ENCODE measurements around the gene KRT23.

Gene KRT23

GRCh38 chr17:40937384-40937819 lies at the start of gene KRT23:
TSS of gene KRT23 (minus strand) at chr17:40937646. CDS start at chr17:40936603, 1,043 bp downstream.
- no peak for DNase-seq

GRCh38 chr17:40986920-40987319 lies 49.5 kb upstream of the KRT23 start:
- DNase-seq, result no peak

- DNase-seq, result no peak
These were observed 46.8 kb upstream of the KRT23 start, which contains the start of gene KRT40 for GRCh38 chr17:40984226-40984625. TSS of gene KRT40 (minus strand) at chr17:40984326. CDS start at chr17:40984273, 53 bp downstream.

GRCh38 chr17:40981115-40981514 lies 43.7 kb upstream of the KRT23 start:
- no peak for DNase-seq

- DNase-seq, result no peak
These were observed 43.1 kb upstream of the KRT23 start for GRCh38 chr17:40980596-40980995.

- no peak for DNase-seq
These were observed 42.7 kb upstream of the KRT23 start for GRCh38 chr17:40980117-40980516.

- no peak for DNase-seq
These were observed 41.2 kb upstream of the KRT23 start for GRCh38 chr17:40978575-40979151.

GRCh38 chr17:40975516-40975915 lies 38.1 kb upstream of the KRT23 start:
- no peak for DNase-seq

GRCh38 chr17:40974366-40974765 lies 36.9 kb upstream of the KRT23 start:
- DNase-seq, result no peak

- no peak for DNase-seq
These were observed 30.1 kb upstream of the KRT23 start for GRCh38 chr17:40967582-40967981.

GRCh38 chr17:40966848-40967247 lies 29.4 kb upstream of the KRT23 start, which contains the start of gene KRT39:
TSS of gene KRT39 (minus strand) at chr17:40966948. CDS start at chr17:40966856, 92 bp downstream.
- no peak for DNase-seq

GRCh38 chr17:40963838-40964237 lies 26.4 kb upstream of the KRT23 start:
- DNase-seq, result no peak

GRCh38 chr17:40962059-40962561 lies 24.7 kb upstream of the KRT23 start:
- no peak for DNase-seq

GRCh38 chr17:40961591-40961990 lies 24.1 kb upstream of the KRT23 start:
- DNase-seq, result no peak

GRCh38 chr17:40960144-40960543 lies 22.7 kb upstream of the KRT23 start:
- DNase-seq, result no peak

GRCh38 chr17:40958086-40958953 lies 20.9 kb upstream of the KRT23 start:
- DNase-seq, result no peak

- DNase-seq, result no peak
These were observed 19.2 kb upstream of the KRT23 start for GRCh38 chr17:40956401-40957254.

- DNase-seq, result no peak
These were observed 16.4 kb upstream of the KRT23 start for GRCh38 chr17:40953881-40954280.

- no peak for DNase-seq
These were observed 15.2 kb upstream of the KRT23 start for GRCh38 chr17:40952661-40953060.

GRCh38 chr17:40952154-40952553 lies 14.7 kb upstream of the KRT23 start:
- DNase-seq, result no peak

- DNase-seq, result no peak
These were observed 13.7 kb upstream of the KRT23 start for GRCh38 chr17:40951011-40951622.

- no peak for DNase-seq
These were observed 12.7 kb upstream of the KRT23 start for GRCh38 chr17:40950176-40950575.

GRCh38 chr17:40949418-40949817 lies 12.0 kb upstream of the KRT23 start:
- no peak for DNase-seq
